ENCODE data around the gene FXYD4.

Gene FXYD4

DNA sequence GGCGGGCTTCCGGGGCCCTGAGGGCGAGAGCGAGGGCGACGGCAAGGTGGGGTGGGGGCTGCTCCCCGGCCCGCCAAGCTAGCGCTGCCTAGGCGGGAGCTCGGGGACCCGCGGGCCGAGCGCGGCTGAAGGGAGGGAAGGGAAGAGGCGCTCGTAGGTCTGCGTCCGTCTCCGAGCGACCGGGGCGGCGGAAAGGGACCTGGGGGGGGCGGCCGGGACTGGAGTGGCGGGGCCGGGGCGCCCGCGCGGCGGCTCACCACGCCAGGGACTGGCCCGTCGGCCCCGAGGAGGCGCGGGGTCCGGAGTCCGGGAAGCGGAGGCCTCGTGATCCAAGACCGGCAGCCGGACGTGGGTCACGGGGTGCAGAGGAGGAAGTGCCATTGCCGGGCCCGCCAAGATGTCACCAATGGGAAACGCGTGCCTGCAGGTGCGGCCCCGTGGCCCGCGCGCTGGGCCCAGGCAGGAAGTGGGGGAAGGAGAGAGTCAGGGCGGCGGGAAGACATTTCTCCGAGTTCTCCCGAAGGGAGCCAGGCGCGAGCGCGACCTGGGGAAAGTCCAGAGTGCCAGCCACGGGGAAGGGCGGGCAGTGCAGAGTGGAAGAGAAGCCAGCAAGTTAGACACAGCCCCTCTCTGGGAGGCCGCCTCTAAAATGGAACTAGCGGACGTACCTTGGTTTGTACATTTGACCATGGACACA lies 25.6 kb downstream of the FXYD4 start:
- DNase-seq (ENCODE audit: low read depth), result no peak
- peak overlapping the region; percentile 59 for H3K4me3 ChIP-seq (ENCODE audit: low read length)
- TF ChIP-seq CTCF (conservative IDR thresholded peaks at IDR 0.05; ENCODE audit: low read depth, low read length), result no peak

- DNase-seq (ENCODE audit: low read depth), result no peak
- no peak overlapping the region for H3K4me3 ChIP-seq (ENCODE audit: low read length)
- no peak for TF ChIP-seq CTCF (conservative IDR thresholded peaks at IDR 0.05; ENCODE audit: low read depth, low read length)
Measured at GRCh38 chr10:43398939-43399319, 27.5 kb downstream of the FXYD4 start.

DNA sequence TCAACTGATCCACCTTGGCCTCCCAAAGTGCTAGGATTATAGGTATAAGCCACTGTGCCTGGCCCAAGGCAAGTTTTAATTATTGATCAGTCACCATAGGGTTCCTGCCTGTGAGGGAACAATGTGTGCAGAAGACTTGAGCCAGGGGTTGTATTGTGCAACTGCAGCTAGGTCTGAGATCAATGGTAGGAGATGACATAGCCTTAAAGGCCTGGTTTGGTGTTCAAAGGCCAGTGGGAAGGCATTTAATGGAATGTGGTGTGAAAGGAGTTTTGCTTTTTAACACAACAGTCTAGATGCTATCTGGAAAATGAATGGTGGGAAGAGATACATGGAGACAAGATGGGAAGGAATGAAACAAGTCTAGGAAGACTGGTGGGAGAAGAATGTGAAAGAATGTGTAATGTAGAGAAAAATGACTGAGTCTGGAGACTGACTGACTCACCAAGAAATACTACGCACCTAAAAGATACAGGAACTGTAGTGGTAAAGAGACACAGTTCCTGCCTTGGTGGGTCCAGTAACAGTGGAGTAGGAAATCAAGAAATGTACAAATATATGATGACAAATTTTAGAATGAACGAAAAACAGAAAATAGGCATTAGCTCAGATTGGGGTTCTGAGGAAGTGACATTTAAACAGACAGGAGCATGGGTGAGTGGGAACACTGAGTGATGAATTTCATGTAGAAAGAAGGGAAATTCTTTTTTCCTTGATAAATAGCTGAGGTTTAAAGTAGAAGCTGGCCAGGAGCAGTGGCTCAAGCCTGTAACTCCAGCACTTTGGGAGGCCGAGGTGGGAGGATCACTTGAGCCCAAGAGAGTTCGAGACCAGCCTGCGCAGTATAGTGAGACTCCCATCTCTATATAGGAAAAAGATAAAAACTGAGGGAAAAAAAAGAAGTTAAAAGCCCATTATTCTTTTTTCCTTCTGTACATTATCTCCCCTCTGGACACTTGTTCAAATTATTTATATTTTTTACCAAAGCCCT lies 28.2 kb downstream of the FXYD4 start:
- TF ChIP-seq CTCF (conservative IDR thresholded peaks at IDR 0.05; ENCODE audit: low read depth, low read length), result no peak
- no peak overlapping the region for H3K4me3 ChIP-seq (ENCODE audit: low read length)
- no peak for DNase-seq (ENCODE audit: low read depth)

GRCh38 chr10:43401627-43402026 lies 30.2 kb downstream of the FXYD4 start:
- H3K4me3 ChIP-seq (ENCODE audit: low read length), result no peak overlapping the region
- no peak for DNase-seq (ENCODE audit: low read depth)
- TF ChIP-seq CTCF (conservative IDR thresholded peaks at IDR 0.05; ENCODE audit: low read depth, low read length), result no peak

DNA sequence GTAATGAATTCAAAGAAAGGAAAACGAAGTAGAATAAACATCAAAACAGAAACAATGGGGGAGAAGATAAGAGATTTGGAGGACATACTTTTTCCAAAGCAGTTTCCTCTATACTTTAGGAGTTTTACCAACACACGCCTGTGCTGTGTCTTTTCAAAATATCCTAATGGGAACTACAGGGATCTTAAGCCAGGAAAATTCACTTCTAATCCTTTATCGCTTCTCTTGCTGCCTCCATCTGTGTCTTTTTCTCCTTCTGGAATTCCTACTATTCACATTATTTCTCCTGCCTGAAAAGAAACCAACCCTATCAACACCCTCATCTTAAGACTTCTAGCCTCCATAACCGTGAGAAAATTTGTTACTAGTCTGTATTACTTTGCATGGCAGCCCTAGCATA lies 30.7 kb downstream of the FXYD4 start:
- no peak for DNase-seq (ENCODE audit: low read depth)
- no peak for TF ChIP-seq CTCF (conservative IDR thresholded peaks at IDR 0.05; ENCODE audit: low read depth, low read length)
- no peak overlapping the region for H3K4me3 ChIP-seq (ENCODE audit: low read length)

DNA sequence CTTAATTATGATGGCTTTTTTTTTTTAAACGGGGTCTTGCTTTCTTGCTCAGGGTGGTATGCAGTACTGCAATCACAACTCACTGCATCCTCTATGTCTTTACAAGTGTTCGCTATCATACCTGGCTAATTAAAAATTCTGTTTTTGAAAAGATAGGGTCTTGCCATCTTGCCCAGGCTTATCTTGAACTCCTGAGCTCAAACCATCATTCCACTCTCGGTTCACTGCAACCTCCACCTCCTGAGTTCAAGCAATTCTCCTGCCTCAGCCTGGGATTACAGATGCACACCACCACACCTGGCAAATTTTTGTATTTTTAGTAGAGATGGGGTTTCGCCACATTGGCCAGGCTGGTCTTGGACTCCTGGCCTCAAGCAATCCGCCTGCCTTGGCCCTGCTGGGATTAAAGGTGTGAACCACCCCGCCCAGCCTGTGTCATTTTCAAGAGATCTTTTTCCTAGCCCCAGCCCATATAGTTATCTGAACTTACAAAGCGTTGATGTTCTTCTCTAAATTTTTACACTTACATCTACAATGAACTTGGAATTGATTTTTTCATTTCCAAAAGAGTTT lies 31.5 kb downstream of the FXYD4 start:
- no peak for TF ChIP-seq CTCF (conservative IDR thresholded peaks at IDR 0.05; ENCODE audit: low read depth, low read length)
- DNase-seq (ENCODE audit: low read depth), result no peak
- no peak overlapping the region for H3K4me3 ChIP-seq (ENCODE audit: low read length)

All from retinal pigment epithelial cell (primary cell).